GM23338 (cell line): ENCODE results near the gene SIGLEC8.

Experiments
- CREB1 ChIP-seq: fragments of 250-450 bp; sonication (Bioruptor Pico); IDR thresholded peaks from 2 replicates; pipeline ENCODE4 v1.5.0; 2020; ENCODE audit warnings: low read depth, mild to moderate bottlenecking, moderate library complexity
- CTCF ChIP-seq, 2 experiments: fragments of 200-600 bp in 1 of 2; sonication (generic) in 1 of 2; conservative IDR thresholded peaks; 2 replicates each; pipeline versions ENCODE4 v1.5.1 to v1.6.1; 2016 to 2017; ENCODE audit warnings: antibody characterized with exemption in 2 of 2, low read depth in 2 of 2, mild to moderate bottlenecking in 2 of 2, moderate library complexity in 1 of 2
- ETS1 ChIP-seq: IDR thresholded peaks from 2 replicates; pipeline ENCODE4 v1.6.1; 2016; ENCODE audit warnings: antibody characterized with exemption
- EZH2 ChIP-seq: fragments of 200-600 bp; sonication (generic); IDR thresholded peaks from one replicate; pipeline ENCODE4 v1.8.0; 2017; ENCODE audit warnings: antibody characterized with exemption, mild to moderate bottlenecking, low read depth; ENCODE audit not compliant: unreplicated experiment
- EZH2phosphoT487 ChIP-seq: fragments of 200-600 bp; sonication (generic); IDR thresholded peaks from one replicate; pipeline ENCODE4 v1.8.1; 2018; ENCODE audit warnings: antibody characterized with exemption; ENCODE audit not compliant: unreplicated experiment
- JUNB ChIP-seq: IDR thresholded peaks from one replicate; pipeline ENCODE4 v1.6.1; 2016; ENCODE audit warnings: antibody characterized with exemption; ENCODE audit not compliant: unreplicated experiment
- NANOG ChIP-seq: IDR thresholded peaks from 2 replicates; pipeline ENCODE4 v1.6.1; 2016; ENCODE audit warnings: antibody characterized with exemption, borderline replicate concordance
- POLR2AphosphoS5 ChIP-seq: IDR thresholded peaks from 2 replicates; pipeline ENCODE4 v1.6.1; 2016; ENCODE audit warnings: antibody characterized with exemption, low read depth
- REST ChIP-seq: IDR thresholded peaks from one replicate; pipeline ENCODE4 v1.6.1; 2018; ENCODE audit warnings: antibody characterized with exemption; ENCODE audit not compliant: unreplicated experiment
- STAT1 ChIP-seq: IDR thresholded peaks from one replicate; pipeline ENCODE4 v1.6.1; 2016; ENCODE audit warnings: antibody characterized with exemption; ENCODE audit not compliant: unreplicated experiment
- ZNF114 ChIP-seq: fragments of 250-450 bp; sonication (Bioruptor Pico); IDR thresholded peaks from 2 replicates; pipeline ENCODE4 v1.5.0; 2020; ENCODE audit warnings: mild to moderate bottlenecking, moderate library complexity
- ZNF331 ChIP-seq: fragments of 250-450 bp; sonication (Bioruptor Pico); IDR thresholded peaks from 2 replicates; pipeline ENCODE4 v1.5.0; 2020; ENCODE audit warnings: low read depth, mild to moderate bottlenecking, moderate library complexity

- no peak for TF ChIP-seq CTCF (conservative IDR thresholded peaks at IDR 0.05; ENCODE audit: low read depth in 2 of 2)
- no peak for TF ChIP-seq POLR2AphosphoS5
- TF ChIP-seq EZH2phosphoT487, result no peak
- no peak for TF ChIP-seq CREB1 (CRISPR knock-in tag)
- TF ChIP-seq REST, result no peak
- no peak for TF ChIP-seq NANOG
- TF ChIP-seq EZH2, result no peak
- TF ChIP-seq STAT1, result no peak
- TF ChIP-seq ETS1, result no peak
- TF ChIP-seq JUNB, result no peak
- TF ChIP-seq ZNF331, result no peak
- no peak for TF ChIP-seq ZNF114 (CRISPR knock-in tag)
These were observed 30.2 kb upstream of the SIGLEC8 start for GRCh38 chr19:51488491-51488890.
